ENCODE results near the gene ATP2A2. TPM values are rescaled to one million over a fixed set of nuclear protein-coding genes. Genes with fewer than 3 reads are reported as not detected.

ATP2A2 gene
- total RNA-seq, 2 experiments from 2014 or later = 206 TPM

- ChIA-PET POLR2A (interaction anchor here (0.5 to 1.0 kb wide), 2 partner anchors 38 to 49 kb away, joined by 3 to 4 read pairs; no protein-coding TSS in a partner anchor), CTCF (no interaction called here)
These were observed 2.1 kb downstream of the ATP2A2 start for GRCh38 chr12:110282956-110283817.

- CTCF ChIA-PET = interaction anchor here (0.5 kb wide), 1 partner anchor 146 kb away, joined by 3 read pairs; no protein-coding TSS in a partner anchor
- POLR2A ChIA-PET = no interaction called here
These were observed 3.5 kb downstream of the ATP2A2 start for GRCh38 chr12:110284597-110284996.

- CTCF ChIA-PET = interaction anchor here (0.7 kb wide), 1 partner anchor 47 kb away, joined by 3 read pairs; no protein-coding TSS in a partner anchor
- POLR2A ChIA-PET = interaction anchor here (0.7 to 0.8 kb wide), 2 partner anchors 68 to 295 kb away, joined by 3 to 6 read pairs; no protein-coding TSS in a partner anchor
These were observed 5.6 kb downstream of the ATP2A2 start for GRCh38 chr12:110286623-110287022.

- POLR2A ChIA-PET = no interaction called here
- CTCF ChIA-PET = interaction anchor here (0.7 kb wide), 1 partner anchor 122 kb away, joined by 4 read pairs; no protein-coding TSS in a partner anchor
These were observed 6.9 kb downstream of the ATP2A2 start for GRCh38 chr12:110287986-110288385.

GRCh38 chr12:110289044-110289710, 8.1 kb downstream of the ATP2A2 start:
- CTCF ChIA-PET = interaction anchor here (0.5 to 1.5 kb wide), 2 partner anchors 11 to 234 kb away, joined by 3 to 4 read pairs; no protein-coding TSS in a partner anchor
- POLR2A ChIA-PET = no interaction called here

- CTCF ChIA-PET = interaction anchor here (1.5 kb wide), 1 partner anchor 11 kb away, joined by 4 read pairs; no protein-coding TSS in a partner anchor
- POLR2A ChIA-PET = no interaction called here
These were observed 8.6 kb downstream of the ATP2A2 start for GRCh38 chr12:110289711-110290078.

GRCh38 chr12:110301065-110301806, 20.2 kb downstream of the ATP2A2 start:
- CTCF ChIA-PET = no interaction called here
- POLR2A ChIA-PET = no interaction called here

- ChIA-PET CTCF (no interaction called here), POLR2A (no interaction called here)
These were observed 23.1 kb downstream of the ATP2A2 start for GRCh38 chr12:110304061-110304551.

- ChIA-PET POLR2A (no interaction called here), CTCF (interaction anchor here (0.6 kb wide), 1 partner anchor 283 kb away, joined by 3 read pairs; no protein-coding TSS in a partner anchor)
These were observed 26.3 kb downstream of the ATP2A2 start for GRCh38 chr12:110307372-110307771.

- ChIA-PET POLR2A (no interaction called here), CTCF (interaction anchor here (1.7 kb wide), 1 partner anchor 120 kb away, joined by 5 read pairs; no protein-coding TSS in a partner anchor)
These were observed 29.7 kb downstream of the ATP2A2 start for GRCh38 chr12:110310763-110311162.

GRCh38 chr12:110311903-110312302, 30.9 kb downstream of the ATP2A2 start:
- ChIA-PET CTCF (interaction anchor here (0.6 to 1.7 kb wide), 4 partner anchors 32 to 130 kb away, joined by 3 to 5 read pairs (median 3); no protein-coding TSS in a partner anchor), POLR2A (no interaction called here)

GRCh38 chr12:110312581-110313360, 31.7 kb downstream of the ATP2A2 start:
- ChIA-PET CTCF (interaction anchor here (0.6 to 1.1 kb wide), 4 partner anchors 12 to 267 kb away, joined by 3 to 4 read pairs (median 3); no protein-coding TSS in a partner anchor), POLR2A (no interaction called here)

GRCh38 chr12:110314308-110314707, 33.3 kb downstream of the ATP2A2 start:
- ChIA-PET CTCF (no interaction called here), POLR2A (no interaction called here)

GRCh38 chr12:110316861-110317260, 35.8 kb downstream of the ATP2A2 start:
- POLR2A ChIA-PET = no interaction called here
- CTCF ChIA-PET = interaction anchor here (0.5 to 0.9 kb wide), 2 partner anchors 18 to 82 kb away, joined by 3 read pairs; no protein-coding TSS in a partner anchor

GRCh38 chr12:110317911-110318310, 36.9 kb downstream of the ATP2A2 start:
- ChIA-PET CTCF (no interaction called here), POLR2A (interaction anchor here (1.2 kb wide), 1 partner anchor 37 kb away, joined by 3 read pairs; no protein-coding TSS in a partner anchor)

- CTCF ChIA-PET = no interaction called here
- POLR2A ChIA-PET = no interaction called here
These were observed 39.5 kb downstream of the ATP2A2 start for GRCh38 chr12:110320550-110320949.

- POLR2A ChIA-PET = interaction anchor here (0.5 kb wide), 1 partner anchor 171 kb away, joined by 3 read pairs; no protein-coding TSS in a partner anchor
- CTCF ChIA-PET = interaction anchor here (0.6 kb wide), 1 partner anchor 103 kb away, joined by 3 read pairs; no protein-coding TSS in a partner anchor
These were observed 48.7 kb downstream of the ATP2A2 start for GRCh38 chr12:110329710-110330109.

- ChIA-PET CTCF (no interaction called here), POLR2A (interaction anchor here (0.5 to 0.6 kb wide), 2 partner anchors 152 to 170 kb away, joined by 3 read pairs; no protein-coding TSS in a partner anchor)
These were observed 49.1 kb downstream of the ATP2A2 start for GRCh38 chr12:110330124-110330523.

All from activated CD8-positive, alpha-beta memory T cell treated with anti-CD3 and anti-CD28 coated beads for 36 hours (primary cell).